ENCODE measurements around the gene TFEB. TPM values are rescaled to one million over a fixed set of nuclear protein-coding genes. Genes with fewer than 3 reads are reported as not detected.

Gene TFEB
- total RNA-seq, 2 experiments from 2014 or later = 14.9 to 15.0 TPM

DNA sequence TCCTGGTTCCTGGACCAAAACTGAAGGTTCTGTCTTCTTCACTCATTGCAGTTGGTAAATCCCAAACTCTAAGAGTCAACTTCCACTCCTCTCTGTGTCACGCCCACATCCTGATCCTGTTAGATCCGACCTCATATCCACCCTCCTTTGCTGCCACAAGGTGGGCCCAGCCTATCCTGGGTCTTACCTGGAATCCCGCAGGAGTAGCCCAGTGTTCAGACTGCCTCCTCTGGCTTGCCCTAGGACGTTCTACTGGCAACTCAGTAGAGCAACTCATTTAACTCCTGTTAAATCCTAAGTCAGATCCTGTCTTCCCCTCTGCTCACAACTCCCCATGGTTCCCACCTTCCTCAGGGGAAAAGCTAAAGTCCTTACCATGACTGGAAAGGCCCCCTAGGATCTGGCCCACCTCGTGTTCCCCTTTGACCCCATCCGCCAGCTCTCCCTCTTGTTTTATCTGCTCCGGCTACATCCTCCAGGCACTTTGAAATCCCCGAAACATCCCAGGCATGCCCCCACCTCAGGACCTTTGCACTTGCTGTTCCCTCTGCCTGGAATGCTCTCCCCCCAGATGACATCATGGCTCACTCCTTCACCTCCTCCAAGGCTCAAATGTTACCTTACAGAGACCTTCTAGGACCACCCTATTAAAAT, 43.9 kb downstream of the TFEB start:
- no peaks in the 10 kb centered on the region for H3K36me3 Mint-ChIP-seq (ENCODE audit: low read depth)
- no peaks in the 10 kb centered on the region for H3K27me3 Mint-ChIP-seq
- ChIA-PET POLR2A (no interaction called here), CTCF (interaction anchor here (1.2 to 1.7 kb wide), 2 partner anchors 8 to 15 kb away, joined by 3 to 5 read pairs; no protein-coding TSS in a partner anchor)
- no peaks in the 10 kb centered on the region for H3K9me3 Mint-ChIP-seq
- peaks cover 4% of the 10 kb centered on the region for H3K4me1 Mint-ChIP-seq
- no peak overlapping the region for H3K27ac Mint-ChIP-seq
- DNase-seq = no peak
- H3K4me3 Mint-ChIP-seq = no peak overlapping the region

DNA sequence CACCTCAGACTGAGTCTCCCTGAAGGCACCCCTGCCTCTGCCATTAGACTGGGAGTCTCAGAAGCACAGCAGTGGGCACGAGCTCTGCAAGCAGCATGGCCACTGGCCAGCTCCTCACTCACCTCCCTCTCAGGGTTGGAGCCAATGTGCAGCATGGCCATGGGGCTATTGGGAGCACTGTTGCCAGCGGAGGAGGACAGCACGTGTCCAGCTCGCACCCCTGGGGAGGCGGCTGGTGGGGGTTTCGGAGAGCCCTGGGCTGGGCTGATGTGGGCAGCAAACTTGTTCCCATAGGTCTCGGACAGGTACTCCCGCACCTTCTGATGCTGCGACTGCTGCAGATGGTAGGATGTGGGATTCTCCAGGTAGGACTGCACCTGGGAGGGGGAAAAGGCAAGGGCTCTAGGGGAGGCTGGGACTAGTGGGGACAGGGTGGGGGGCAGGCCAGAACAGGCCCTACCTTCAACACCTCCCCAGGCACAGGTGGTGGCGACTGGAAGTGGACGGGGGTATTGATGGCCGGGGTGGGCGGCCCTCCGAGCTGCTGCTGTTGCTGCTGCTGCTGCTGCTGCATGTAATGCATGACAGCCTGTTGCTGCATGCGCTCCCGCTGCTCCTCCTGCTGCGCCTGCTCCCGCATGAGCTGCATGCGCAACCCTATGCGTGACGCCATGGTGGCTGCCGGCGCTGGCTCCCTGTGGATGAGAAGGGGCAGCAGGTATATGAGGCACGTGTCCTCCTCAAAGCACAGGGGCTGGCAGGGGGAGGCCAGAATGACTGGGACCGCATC, 44.7 kb downstream of the TFEB start:
- no peaks in the 10 kb centered on the region for H3K27me3 Mint-ChIP-seq
- no peaks in the 10 kb centered on the region for H3K36me3 Mint-ChIP-seq (ENCODE audit: low read depth)
- H3K4me1 Mint-ChIP-seq = peaks cover 4% of the 10 kb centered on the region
- DNase-seq = no peak
- H3K27ac Mint-ChIP-seq = no peak overlapping the region
- H3K9me3 Mint-ChIP-seq = no peaks in the 10 kb centered on the region
- no peak overlapping the region for H3K4me3 Mint-ChIP-seq
- POLR2A ChIA-PET = no interaction called here
- CTCF ChIA-PET = interaction anchor here (0.7 kb wide), 1 partner anchor 322 kb away, joined by 3 read pairs; no protein-coding TSS in a partner anchor

DNA sequence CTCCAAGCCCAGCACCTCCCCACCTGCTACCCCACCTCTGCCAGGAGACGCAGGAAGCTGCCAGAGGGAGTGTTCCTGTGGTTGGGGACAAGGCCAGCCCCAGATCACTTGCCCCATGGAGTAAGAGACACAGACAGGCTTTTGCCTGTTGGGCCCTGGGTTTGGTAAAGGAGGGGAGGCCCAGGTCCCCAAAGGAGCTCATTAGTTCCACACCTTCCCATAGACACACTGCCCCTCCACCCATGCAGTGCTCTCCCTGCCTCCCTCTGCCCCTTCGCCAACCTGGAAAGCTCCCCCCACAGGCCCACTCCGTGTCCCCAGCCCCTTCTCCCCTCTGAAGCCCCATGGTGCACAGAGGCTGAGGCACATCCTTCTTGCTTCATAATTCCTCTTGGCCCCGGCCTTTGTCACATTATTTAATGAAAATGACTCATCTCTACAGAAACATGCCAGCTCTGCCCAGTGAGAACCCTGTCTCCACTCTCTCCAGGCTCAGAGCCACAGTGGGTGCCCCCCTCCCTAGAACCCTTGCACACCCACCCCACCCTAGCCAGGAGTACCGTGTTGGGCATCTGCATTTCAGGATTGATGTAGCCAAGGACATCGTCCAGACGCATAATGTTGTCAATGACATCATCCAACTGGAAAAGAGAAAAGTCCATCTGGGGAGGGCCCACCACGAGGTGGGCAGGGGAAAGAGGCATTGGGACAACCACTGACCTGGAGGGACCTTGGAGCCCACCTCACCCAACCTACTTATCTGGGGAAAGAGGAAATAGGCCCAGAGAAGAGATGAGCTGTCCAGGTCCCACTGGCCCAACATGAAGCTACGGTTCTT, 46.0 kb downstream of the TFEB start:
- H3K27ac Mint-ChIP-seq = no peak overlapping the region
- CTCF ChIA-PET = interaction anchor here (1.0 kb wide), 1 partner anchor 42 kb away, joined by 8 read pairs; no protein-coding TSS in a partner anchor
- H3K27me3 Mint-ChIP-seq = no peaks in the 10 kb centered on the region
- no peaks in the 10 kb centered on the region for H3K9me3 Mint-ChIP-seq
- H3K4me3 Mint-ChIP-seq = no peak overlapping the region
- no peaks in the 10 kb centered on the region for H3K36me3 Mint-ChIP-seq (ENCODE audit: low read depth)
- H3K4me1 Mint-ChIP-seq = peaks cover 4% of the 10 kb centered on the region
- DNase-seq = no peak
- POLR2A ChIA-PET = interaction anchor here (1.0 kb wide), 1 partner anchor 11 kb away, joined by 3 read pairs; no protein-coding TSS in a partner anchor

DNA sequence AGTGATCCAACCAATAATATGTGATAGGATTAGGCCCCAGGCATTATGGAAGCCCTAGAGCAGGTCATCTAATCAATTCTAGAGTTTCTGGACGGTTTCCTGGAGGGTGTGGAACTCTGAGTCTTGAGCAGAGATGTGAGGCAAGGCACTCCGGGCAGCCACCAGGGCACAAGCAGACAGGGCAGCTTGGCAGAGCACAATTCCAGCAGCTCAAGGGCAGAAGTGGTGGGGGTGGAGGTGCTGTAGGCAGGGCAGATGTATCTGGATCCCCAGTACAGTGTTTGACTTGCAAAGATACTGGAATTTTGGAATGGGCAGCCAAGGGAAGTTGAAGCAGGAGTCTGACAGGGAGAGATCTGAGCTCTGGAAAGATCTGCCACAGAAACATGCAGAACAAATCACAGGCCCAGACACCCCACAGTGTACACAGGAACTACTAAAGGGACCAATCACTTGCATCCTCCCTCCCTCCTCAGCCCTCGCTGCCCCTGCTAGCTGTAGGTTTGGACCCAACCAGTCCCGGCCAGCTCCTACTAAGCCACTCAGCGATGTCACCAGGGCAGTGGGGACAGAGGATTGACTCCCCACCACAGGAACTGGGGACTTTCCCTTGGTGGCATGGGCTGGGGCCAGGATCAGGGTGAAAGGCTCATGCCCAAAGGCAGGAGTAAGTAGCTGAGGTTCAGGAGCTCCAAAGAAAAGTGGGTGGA, 47.0 kb downstream of the TFEB start:
- no peaks in the 10 kb centered on the region for H3K9me3 Mint-ChIP-seq
- CTCF ChIA-PET = interaction anchor here (0.9 to 1.0 kb wide), 3 partner anchors 17 to 86 kb away, joined by 3 to 8 read pairs (median 3); no protein-coding TSS in a partner anchor
- no peak overlapping the region for H3K27ac Mint-ChIP-seq
- POLR2A ChIA-PET = no interaction called here
- H3K36me3 Mint-ChIP-seq (ENCODE audit: low read depth) = no peaks in the 10 kb centered on the region
- H3K27me3 Mint-ChIP-seq = no peaks in the 10 kb centered on the region
- no peak for DNase-seq
- H3K4me3 Mint-ChIP-seq = no peak overlapping the region
- peaks cover 7% of the 10 kb centered on the region for H3K4me1 Mint-ChIP-seq

DNA sequence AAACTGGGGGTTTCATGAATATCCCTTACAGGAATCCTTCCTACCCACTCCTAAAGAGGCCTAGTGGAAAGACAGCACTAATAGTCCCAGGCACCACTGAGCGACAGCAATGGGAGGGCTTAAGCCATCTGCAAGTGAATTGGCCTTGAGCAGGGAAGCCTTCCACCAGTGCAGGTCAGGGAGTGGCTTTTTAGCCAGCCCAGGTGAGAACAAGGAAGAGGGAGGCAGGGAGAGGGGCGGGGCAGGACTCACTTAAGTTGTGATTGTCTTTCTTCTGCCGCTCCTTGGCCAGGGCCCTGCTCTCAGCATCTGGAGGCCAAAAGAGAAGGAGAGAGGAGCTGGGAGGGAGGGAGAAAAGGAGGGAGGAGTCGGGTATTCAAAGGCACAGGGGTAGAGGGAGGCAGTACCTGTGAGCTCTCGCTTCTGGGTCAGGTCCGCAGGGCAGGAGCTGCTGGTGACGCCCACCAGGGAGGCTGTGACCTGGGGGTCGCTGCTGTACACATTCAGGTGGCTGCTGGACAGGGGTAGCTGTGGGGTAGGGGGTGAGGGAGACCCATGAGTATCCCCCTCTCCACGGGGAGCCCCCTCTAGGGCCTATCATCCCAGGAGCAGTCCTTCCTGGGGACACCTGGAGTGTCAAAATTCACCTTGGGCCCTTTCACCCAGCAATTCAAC, 47.8 kb downstream of the TFEB start:
- ChIA-PET CTCF (interaction anchor here (0.9 to 1.7 kb wide), 3 partner anchors 18 to 90 kb away, joined by 3 to 4 read pairs (median 3); no protein-coding TSS in a partner anchor), POLR2A (no interaction called here)
- Mint-ChIP-seq H3K4me1 (peaks cover 10% of the 10 kb centered on the region), H3K9me3 (no peaks in the 10 kb centered on the region), H3K27ac (no peak overlapping the region), H3K27me3 (no peaks in the 10 kb centered on the region), H3K4me3 (no peak overlapping the region), H3K36me3 (ENCODE audit: low read depth) (no peaks in the 10 kb centered on the region)
- DNase-seq = no peak

DNA sequence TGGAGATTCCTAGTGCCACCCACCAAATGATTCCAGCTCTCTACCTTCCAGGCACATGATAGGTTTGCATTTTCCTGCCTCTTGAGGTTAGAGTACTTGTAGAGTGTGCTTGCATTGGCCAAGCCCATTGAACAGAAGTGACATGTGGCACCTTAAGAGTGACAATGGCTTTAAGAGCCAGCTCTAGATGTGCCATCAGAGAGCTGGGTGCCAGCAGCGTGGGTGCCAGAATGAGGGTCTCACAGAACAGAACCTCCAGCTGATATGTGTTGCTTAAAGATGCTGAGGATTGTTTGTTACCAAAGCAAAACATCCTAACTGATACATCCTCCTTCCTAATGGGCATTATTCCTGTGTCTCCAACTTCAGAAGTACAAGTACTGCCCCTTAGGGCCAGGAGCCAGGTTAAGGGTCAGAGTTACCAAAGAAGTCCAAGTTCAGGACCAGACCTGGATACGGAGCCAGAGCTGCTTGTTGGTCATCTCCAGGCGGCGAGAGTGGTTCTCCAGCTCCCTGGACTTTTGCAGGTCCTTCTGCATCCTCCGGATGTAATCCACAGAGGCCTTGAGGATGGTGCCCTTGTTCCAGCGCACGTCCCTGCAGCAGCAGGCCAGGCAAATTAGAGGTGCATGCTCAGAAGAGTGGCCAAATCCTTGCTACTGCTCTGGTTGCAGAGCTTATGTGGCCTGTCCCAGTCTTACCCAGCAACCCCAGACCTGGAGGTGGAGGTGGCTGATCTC, 49.6 kb downstream of the TFEB start:
- ChIA-PET POLR2A (no interaction called here), CTCF (interaction anchor here (0.6 to 3.4 kb wide), 8 partner anchors 12 to 471 kb away, joined by 3 to 28 read pairs (median 4); no protein-coding TSS in a partner anchor)
- H3K9me3 Mint-ChIP-seq = no peaks in the 10 kb centered on the region
- H3K27me3 Mint-ChIP-seq = no peaks in the 10 kb centered on the region
- H3K4me3 Mint-ChIP-seq = no peak overlapping the region
- DNase-seq = no peak
- H3K36me3 Mint-ChIP-seq (ENCODE audit: low read depth) = no peaks in the 10 kb centered on the region
- H3K4me1 Mint-ChIP-seq = peaks cover 13% of the 10 kb centered on the region
- H3K27ac Mint-ChIP-seq = no peak overlapping the region

DNA sequence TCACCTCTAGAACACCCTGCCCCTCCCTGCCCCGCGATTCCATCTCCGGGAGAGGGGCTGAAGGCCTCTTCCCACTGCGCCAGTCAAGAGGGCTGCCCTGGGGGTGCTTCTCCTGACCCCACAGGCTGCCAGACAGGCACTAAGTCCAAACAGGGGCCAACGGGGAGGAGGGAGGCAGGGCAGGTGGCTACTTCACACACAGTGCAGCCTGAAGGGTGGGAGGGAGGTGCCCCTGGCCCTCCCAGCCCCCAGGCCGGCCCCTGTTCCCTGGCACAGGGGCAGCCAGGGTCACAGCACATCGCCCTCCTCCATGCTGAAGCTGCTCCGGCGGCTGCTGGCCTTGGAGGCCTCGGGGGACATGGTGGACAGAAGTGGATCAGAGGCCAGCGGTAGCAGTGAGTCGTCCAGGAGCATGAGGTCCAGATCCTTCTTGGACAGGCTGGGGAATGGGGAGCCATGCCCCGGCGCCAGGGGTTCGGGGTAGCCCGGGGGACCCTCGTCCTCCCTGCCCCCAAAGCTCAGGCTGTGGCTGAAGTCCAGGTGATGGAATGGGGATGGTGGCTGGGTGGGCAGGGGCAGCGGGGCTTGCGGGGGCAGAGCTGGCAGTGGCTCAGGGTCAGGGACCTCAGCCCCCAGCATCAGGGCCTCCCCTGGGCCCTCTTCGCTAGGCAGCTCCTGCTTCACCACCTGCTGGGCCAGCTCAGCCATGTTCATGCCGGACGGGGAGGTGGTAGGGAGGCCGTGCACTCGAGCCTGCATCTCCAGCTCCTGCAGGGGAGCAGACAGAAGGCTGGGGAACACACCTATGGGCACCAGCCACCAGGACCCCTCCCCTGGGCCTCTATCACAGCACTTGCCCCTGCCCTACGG, 50.9 kb downstream of the TFEB start:
- Mint-ChIP-seq H3K4me1 (peaks cover 12% of the 10 kb centered on the region), H3K27ac (no peak overlapping the region)
- POLR2A ChIA-PET = no interaction called here

DNA sequence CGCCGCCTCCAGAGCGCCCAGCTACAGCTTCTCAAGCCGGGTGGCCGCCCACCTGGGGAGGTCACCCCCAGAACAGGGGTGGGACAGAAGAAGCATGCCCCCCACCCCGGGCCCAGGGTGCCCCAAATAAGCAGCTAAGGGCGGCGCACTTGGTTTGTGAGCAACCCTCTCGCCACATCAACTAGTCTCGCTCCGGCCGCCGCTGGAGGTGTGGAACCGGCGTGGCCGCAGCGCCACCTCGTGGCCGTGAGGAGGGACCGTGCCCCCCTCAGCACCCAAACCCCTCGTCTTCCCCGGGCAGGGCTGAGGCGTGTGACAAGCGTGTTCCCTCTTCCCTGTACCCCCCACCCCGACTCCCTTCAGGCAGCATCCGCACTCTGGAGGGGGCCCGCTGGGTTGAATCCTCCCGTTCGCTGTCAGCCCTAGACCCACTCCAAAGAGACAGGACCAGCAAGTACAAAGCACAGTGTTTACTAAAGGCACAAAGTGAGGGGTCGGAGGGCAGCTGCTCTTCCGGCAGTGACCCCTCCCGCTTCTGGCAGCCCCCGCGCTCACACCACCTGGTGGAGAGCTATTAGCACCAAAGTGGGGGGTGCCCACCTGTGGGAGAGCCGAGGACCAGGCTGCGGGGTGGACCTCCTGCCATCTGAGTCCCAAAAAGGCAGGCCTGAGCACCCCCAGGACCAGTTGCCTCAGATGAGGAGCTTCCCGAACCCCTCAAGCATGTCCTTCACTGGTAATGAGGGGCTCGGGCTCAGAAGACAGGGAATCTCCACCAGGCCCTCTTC, 51.7 kb downstream of the TFEB start:
- ChIA-PET POLR2A (interaction anchor here (1.0 kb wide), 1 partner anchor 22 kb away, joined by 3 read pairs; no protein-coding TSS in a partner anchor), CTCF (interaction anchor here (0.7 to 3.4 kb wide), 26 partner anchors 8 to 608 kb away, joined by 3 to 28 read pairs (median 3); no protein-coding TSS in a partner anchor)
- peak overlapping the region; percentile 55 for H3K4me3 Mint-ChIP-seq
- H3K9me3 Mint-ChIP-seq = no peaks in the 10 kb centered on the region
- no peaks in the 10 kb centered on the region for H3K36me3 Mint-ChIP-seq (ENCODE audit: low read depth)
- DNase-seq = peak; percentile 79
- peaks cover 8% of the 10 kb centered on the region for H3K4me1 Mint-ChIP-seq
- H3K27me3 Mint-ChIP-seq = no peaks in the 10 kb centered on the region
- peak overlapping the region; percentile 52 for H3K27ac Mint-ChIP-seq

More for the DNA sequence above, 50.9 kb downstream of the TFEB start:
- Mint-ChIP-seq H3K27me3 (no peaks in the 10 kb centered on the region), H3K9me3 (no peaks in the 10 kb centered on the region), H3K36me3 (ENCODE audit: low read depth) (no peaks in the 10 kb centered on the region), H3K4me3 (no peak overlapping the region)
- no peak for DNase-seq
- CTCF ChIA-PET = interaction anchor here (0.6 to 3.4 kb wide), 5 partner anchors 20 to 260 kb away, joined by 3 to 28 read pairs (median 6); no protein-coding TSS in a partner anchor

DNA sequence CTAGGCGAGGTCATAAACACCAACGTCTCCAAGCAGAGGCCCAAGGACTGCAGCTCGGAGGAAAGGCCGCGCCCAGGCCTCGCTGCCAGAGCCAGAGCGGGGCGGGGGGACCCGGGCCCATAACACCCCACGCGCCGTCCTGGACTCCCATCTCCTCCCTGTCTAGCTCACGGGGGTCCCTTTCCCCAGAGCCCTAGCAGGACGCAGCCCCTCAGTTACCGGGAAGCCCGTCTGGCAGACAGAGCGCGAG, 52.2 kb downstream of the TFEB start:
- Mint-ChIP-seq H3K36me3 (ENCODE audit: low read depth) (no peaks in the 10 kb centered on the region), H3K27me3 (no peaks in the 10 kb centered on the region), H3K4me1 (peaks cover 8% of the 10 kb centered on the region), H3K9me3 (no peaks in the 10 kb centered on the region), H3K4me3 (peak overlapping the region; percentile 55), H3K27ac (peak overlapping the region; percentile 52)
- DNase-seq = no peak
- ChIA-PET POLR2A (interaction anchor here (1.0 kb wide), 1 partner anchor 22 kb away, joined by 3 read pairs; no protein-coding TSS in a partner anchor), CTCF (interaction anchor here (0.7 to 3.4 kb wide), 26 partner anchors 8 to 608 kb away, joined by 3 to 28 read pairs (median 3); no protein-coding TSS in a partner anchor)

Data from activated CD4-positive, alpha-beta memory T cell treated with anti-CD3 and anti-CD28 coated beads, Interleukin-2, amount 10 ng/mL, durations not matched to agents 7 days and 5 days (primary cell).